ENCODE results near the gene TSTD1. TPM values are rescaled to one million over a fixed set of nuclear protein-coding genes. Genes with fewer than 3 reads are reported as not detected.
A peak's percentile ranks its signal among the peaks of the same experiment; 100 is the strongest.

The TSTD1 gene
- total RNA-seq, 1 donor from 2014 or later = 112 TPM

DNA sequence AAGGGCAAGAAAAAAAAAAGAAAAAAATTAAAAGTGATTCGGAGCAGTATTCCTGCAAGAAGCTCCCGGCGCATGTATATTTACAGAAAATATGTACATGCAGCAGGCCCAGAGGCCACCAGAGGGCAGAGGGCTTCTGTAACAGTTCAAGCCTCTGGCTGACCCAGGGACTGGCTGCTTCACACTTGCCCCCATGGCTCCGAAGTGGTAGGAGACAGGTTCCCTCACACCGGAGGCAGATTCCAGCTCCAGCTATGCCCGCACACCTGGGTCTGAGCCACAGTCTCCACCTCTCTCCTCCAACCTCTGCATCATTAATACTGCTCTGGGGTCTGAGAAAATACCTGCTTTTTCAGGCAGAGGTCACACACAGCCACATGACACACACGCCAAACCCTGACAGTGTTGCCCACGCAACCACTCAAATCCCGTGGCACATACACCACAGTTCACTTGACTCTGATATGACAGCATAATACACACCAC, 33.2 kb upstream of the TSTD1 start:
- Histone ChIP-seq H3K36me3 (ENCODE audit: control insufficient read depth, insufficient read depth, low read length) (no peaks in the 10 kb centered on the region), H3K4me3 (ENCODE audit: low read depth, low read length) (no peak overlapping the region), H3K27me3 (ENCODE audit: control insufficient read depth, insufficient read depth, low read length) (no peaks in the 10 kb centered on the region)
- DNase-seq (ENCODE audit: low read depth) = no peak
- TF ChIP-seq, protein P1, sequence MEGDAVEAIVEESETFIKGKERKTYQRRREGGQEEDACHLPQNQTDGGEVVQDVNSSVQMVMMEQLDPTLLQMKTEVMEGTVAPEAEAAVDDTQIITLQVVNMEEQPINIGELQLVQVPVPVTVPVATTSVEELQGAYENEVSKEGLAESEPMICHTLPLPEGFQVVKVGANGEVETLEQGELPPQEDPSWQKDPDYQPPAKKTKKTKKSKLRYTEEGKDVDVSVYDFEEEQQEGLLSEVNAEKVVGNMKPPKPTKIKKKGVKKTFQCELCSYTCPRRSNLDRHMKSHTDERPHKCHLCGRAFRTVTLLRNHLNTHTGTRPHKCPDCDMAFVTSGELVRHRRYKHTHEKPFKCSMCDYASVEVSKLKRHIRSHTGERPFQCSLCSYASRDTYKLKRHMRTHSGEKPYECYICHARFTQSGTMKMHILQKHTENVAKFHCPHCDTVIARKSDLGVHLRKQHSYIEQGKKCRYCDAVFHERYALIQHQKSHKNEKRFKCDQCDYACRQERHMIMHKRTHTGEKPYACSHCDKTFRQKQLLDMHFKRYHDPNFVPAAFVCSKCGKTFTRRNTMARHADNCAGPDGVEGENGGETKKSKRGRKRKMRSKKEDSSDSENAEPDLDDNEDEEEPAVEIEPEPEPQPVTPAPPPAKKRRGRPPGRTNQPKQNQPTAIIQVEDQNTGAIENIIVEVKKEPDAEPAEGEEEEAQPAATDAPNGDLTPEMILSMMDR (IDR thresholded peaks at IDR 0.05; ENCODE audit: insufficient read depth, low read length, poor library complexity, severe bottlenecking) = peak; percentile 40

DNA sequence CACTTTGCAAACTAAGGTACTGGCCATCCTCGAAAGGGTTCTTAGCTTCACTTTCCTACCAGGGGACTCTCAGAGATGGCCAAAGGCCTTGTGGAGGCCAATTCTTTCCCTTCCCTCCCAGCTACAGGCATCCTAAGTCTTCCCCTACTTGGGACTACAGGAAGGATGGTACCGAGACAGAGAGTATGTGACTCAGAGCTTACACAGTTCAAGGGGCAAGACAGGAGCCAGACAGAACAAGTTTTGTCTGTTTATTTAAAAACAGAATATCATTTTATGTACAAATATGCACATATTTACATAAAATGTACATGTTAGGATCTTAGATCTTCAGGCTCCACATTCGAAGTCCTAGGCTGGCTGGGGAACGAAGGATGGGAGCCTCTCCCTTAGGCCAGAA, 32.0 kb upstream of the TSTD1 start:
- no peak overlapping the region for H3K4me3 ChIP-seq (ENCODE audit: low read depth, low read length)
- H3K27me3 ChIP-seq (ENCODE audit: control insufficient read depth, insufficient read depth, low read length) = no peaks in the 10 kb centered on the region
- TF ChIP-seq, protein P1 (IDR thresholded peaks at IDR 0.05; ENCODE audit: insufficient read depth, low read length, poor library complexity, severe bottlenecking) = no peak
- H3K36me3 ChIP-seq (ENCODE audit: control insufficient read depth, insufficient read depth, low read length) = no peaks in the 10 kb centered on the region
- no peak for DNase-seq (ENCODE audit: low read depth)

DNA sequence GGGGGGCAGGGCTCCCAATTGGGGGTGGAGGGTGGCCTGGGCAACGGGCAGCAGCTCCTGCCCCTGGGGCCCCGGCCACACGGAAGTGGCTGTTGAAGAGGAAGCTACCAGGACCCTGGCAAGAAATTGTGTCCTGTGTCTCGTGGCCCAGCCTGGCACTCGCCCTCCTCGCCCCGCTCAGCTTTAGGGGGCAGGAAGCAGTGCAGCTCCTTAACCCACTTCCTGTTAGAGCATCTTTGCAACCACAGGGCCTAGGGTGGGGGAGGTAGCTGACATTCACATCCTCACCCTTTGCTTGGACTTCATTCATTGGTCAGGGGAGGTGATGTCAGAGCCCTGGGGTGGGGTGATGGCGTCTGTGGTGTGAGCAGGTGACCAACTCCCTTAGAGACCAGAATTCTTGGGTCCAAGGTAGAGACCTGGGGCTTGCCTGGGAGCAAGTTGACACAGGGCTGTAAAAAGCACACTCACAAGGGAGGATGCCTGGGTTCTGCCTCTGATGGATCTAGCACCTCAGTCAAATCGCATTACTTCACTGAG, 31.0 kb upstream of the TSTD1 start, which contains the start of gene ARHGAP30:
ARHGAP30 (minus strand) TSS at position 161 of the 540 bp plus-strand sequence. CDS start 267 bp downstream, outside the sequence.
- no peak within 1 kb of the TSS for H3K4me3 ChIP-seq (ENCODE audit: low read depth, low read length)
- TF ChIP-seq, protein P1 (IDR thresholded peaks at IDR 0.05; ENCODE audit: insufficient read depth, low read length, poor library complexity, severe bottlenecking) = no peak
- H3K27me3 ChIP-seq (ENCODE audit: control insufficient read depth, insufficient read depth, low read length) = no peaks in the 10 kb centered on the region

DNA sequence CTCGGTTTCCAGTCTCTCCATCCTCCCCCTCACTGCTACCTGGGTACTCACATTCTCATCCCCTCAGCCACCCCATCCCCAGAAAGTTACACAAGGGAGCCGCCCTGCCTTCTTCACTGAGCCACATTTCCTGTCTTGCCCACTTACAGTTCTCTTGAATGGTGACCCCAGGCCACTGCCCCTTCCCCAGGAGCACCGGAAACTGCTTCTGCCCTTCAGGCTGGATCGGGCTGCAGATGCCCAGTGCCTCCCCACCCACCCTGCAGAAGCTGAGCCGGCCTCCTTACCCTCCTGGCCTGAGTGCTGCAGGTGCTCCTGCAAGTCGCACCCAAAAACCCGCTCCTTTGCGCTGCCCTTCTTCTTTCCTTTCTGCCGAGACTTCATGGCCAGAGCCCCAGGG, 30.5 kb upstream of the TSTD1 start:
- TF ChIP-seq, protein P1 (IDR thresholded peaks at IDR 0.05; ENCODE audit: insufficient read depth, low read length, poor library complexity, severe bottlenecking) = no peak

More for the DNA sequence above, 31.0 kb upstream of the TSTD1 start, which contains the start of gene ARHGAP30:
- H3K36me3 ChIP-seq (ENCODE audit: control insufficient read depth, insufficient read depth, low read length) = no peaks in the 10 kb centered on the region
- no peak for DNase-seq (ENCODE audit: low read depth)

DNA sequence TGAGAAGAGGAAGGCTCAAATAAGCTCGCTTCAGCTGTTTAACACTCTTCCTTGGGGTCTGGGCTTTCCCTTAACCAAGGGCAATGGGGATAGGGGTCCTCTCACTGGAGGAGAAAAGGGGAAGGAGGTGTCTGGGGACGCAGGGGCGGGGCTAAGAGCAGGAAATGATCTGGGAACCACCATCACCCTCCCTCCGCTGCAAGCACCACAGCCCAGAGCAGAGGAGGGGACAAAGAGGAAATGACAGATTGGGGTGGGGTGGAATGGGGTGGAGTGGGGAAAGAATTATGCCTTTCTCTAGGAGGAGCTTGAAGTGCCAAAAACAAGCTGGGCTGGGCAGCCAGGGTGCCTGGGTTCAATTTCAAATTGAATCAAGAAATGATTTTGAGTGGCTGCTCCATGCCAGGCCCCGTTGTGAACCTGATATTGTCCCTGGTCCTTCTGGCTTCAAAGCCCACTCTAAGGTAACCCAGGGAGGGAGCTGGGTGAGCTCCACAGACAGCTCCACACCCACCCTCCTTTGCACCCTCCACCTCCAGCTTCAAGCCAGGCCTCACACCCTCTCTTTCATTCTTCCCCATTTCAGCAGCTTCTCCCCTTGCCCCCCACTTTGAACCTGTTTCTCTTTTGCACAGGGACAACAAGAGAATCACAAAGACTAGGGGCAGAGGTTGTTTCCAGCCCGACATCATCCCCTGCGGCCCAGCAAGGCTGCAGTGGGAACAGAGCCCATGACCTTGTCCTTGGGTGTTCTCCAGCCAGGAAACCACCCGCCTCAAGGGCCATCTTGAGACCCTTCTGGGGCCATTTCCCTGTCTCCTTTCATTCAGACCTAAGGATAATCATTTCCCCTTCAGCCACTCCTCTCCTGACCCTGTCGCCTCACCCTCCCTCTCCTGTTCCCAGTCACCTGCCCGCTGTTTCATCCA, 29.8 kb upstream of the TSTD1 start:
- TF ChIP-seq, protein P1 (IDR thresholded peaks at IDR 0.05; ENCODE audit: insufficient read depth, low read length, poor library complexity, severe bottlenecking) = no peak
- Histone ChIP-seq H3K4me3 (ENCODE audit: low read depth, low read length) (no peak overlapping the region), H3K27me3 (ENCODE audit: control insufficient read depth, insufficient read depth, low read length) (no peaks in the 10 kb centered on the region), H3K36me3 (ENCODE audit: control insufficient read depth, insufficient read depth, low read length) (no peaks in the 10 kb centered on the region)
- no peak for DNase-seq (ENCODE audit: low read depth)

More for the DNA sequence above, 30.5 kb upstream of the TSTD1 start:
- H3K36me3 ChIP-seq (ENCODE audit: control insufficient read depth, insufficient read depth, low read length) = no peaks in the 10 kb centered on the region
- no peak overlapping the region for H3K4me3 ChIP-seq (ENCODE audit: low read depth, low read length)
- no peaks in the 10 kb centered on the region for H3K27me3 ChIP-seq (ENCODE audit: control insufficient read depth, insufficient read depth, low read length)
- no peak for DNase-seq (ENCODE audit: low read depth)
